DOHH2 (cell line): ENCODE results near the gene AHRR.

Experiments used
- H3F3A ChIP-seq: fragments of 200-600 bp; sonication (generic), shearing (Covaris generic); 2 replicates; pipeline ENCODE4 v1.6.0; 2016; ENCODE audit warnings: antibody characterized with exemption, mild to moderate bottlenecking; ENCODE audit not compliant: control insufficient read depth, insufficient read depth
- H3K27ac ChIP-seq: fragments of 200-600 bp; sonication (generic); 2 replicates; pipeline ENCODE4 v1.5.1; 2014; ENCODE audit warnings: low read depth, mild to moderate bottlenecking, low read length, moderate library complexity
- H3K27me3 ChIP-seq: fragments of 200-600 bp; sonication (generic); 2 replicates; pipeline ENCODE4 v1.6.1; 2014; ENCODE audit warnings: mild to moderate bottlenecking, low read length, mixed read lengths; ENCODE audit not compliant: control insufficient read depth
- H3K36me3 ChIP-seq: fragments of 200-600 bp; sonication (generic); 2 replicates; pipeline ENCODE4 v1.6.1; 2014; ENCODE audit warnings: mild to moderate bottlenecking, low read length, moderate library complexity, mixed read lengths; ENCODE audit not compliant: control insufficient read depth
- H3K4me1 ChIP-seq: fragments of 200-600 bp; sonication (generic); 2 replicates; pipeline ENCODE4 v1.6.1; 2014; ENCODE audit warnings: mild to moderate bottlenecking, low read length, mixed read lengths; ENCODE audit not compliant: control insufficient read depth
- H3K4me2 ChIP-seq: fragments of 200-600 bp; sonication (generic); 2 replicates; pipeline ENCODE4 v1.6.0; 2014; ENCODE audit warnings: mild to moderate bottlenecking, low read length, moderate library complexity
- H3K4me3 ChIP-seq: fragments of 200-600 bp; sonication (generic); 2 replicates; pipeline ENCODE4 v1.5.1; 2014; ENCODE audit warnings: mild to moderate bottlenecking, low read length, mixed read lengths
- H3K79me2 ChIP-seq: fragments of 200-600 bp; sonication (generic); 2 replicates; pipeline ENCODE4 v1.6.1; 2014; ENCODE audit warnings: mild to moderate bottlenecking, low read length, mixed read lengths; ENCODE audit not compliant: control insufficient read depth
- H3K9me2 ChIP-seq: fragments of 200-600 bp; sonication (generic); replicated peaks from 2 replicates; pipeline ENCODE4 v1.6.1; 2014; ENCODE audit warnings: mild to moderate bottlenecking, low read length, mixed read lengths; ENCODE audit not compliant: control insufficient read depth
- H3K9me3 ChIP-seq: fragments of 200-600 bp; sonication (generic); 2 replicates; pipeline ENCODE4 v1.6.1; 2014; ENCODE audit warnings: antibody characterized with exemption, low read length, mixed read lengths; ENCODE audit not compliant: control insufficient read depth, insufficient read depth
- H4K20me1 ChIP-seq: fragments of 200-600 bp; sonication (generic); 2 replicates; pipeline ENCODE4 v1.6.0; 2014; ENCODE audit warnings: low read depth, mild to moderate bottlenecking, antibody characterized with exemption, low read length, moderate library complexity; ENCODE audit not compliant: control insufficient read depth, insufficient read depth
- CTCF ChIP-seq: fragments of 200-600 bp; sonication (generic); IDR thresholded peaks from one replicate; pipeline ENCODE4 v1.5.1; 2014; ENCODE audit warnings: antibody characterized with exemption, mild to moderate bottlenecking, low read depth, low read length; ENCODE audit not compliant: poor library complexity, severe bottlenecking
- EZH2phosphoT487 ChIP-seq: fragments of 200-600 bp; sonication (generic); IDR thresholded peaks from 2 replicates; pipeline ENCODE4 v1.6.1; 2017; ENCODE audit warnings: borderline replicate concordance, mild to moderate bottlenecking, antibody characterized with exemption, low read length, moderate library complexity, mixed read lengths

Gene AHRR

GRCh38 chr5:376799-377325 is 55.3 kb downstream of the AHRR start:
- H3K79me2 ChIP-seq = peaks cover 32% of the 10 kb centered on the region
- no peak overlapping the region for H3K4me3 ChIP-seq
- peaks cover 80% of the 10 kb centered on the region for H3K4me1 ChIP-seq
- TF ChIP-seq EZH2phosphoT487 (no peak), CTCF (no peak)
- no peaks in the 10 kb centered on the region for H4K20me1 ChIP-seq
- no peaks in the 10 kb centered on the region for H3K9me2 ChIP-seq
- H3K36me3 ChIP-seq = peaks cover 69% of the 10 kb centered on the region
- H3K9me3 ChIP-seq = peaks cover 15% of the 10 kb centered on the region
- peak overlapping the region; percentile 46; the same call in 1 of the 2 replicates for H3K4me2 ChIP-seq
- peak overlapping the region; percentile 84 for H3K27ac ChIP-seq
- H3K27me3 ChIP-seq = no peaks in the 10 kb centered on the region
- H3F3A ChIP-seq = peaks cover 10% of the 10 kb centered on the region; the same call in 1 of the 2 replicates

- no peak for TF ChIP-seq EZH2phosphoT487
- no peak for TF ChIP-seq CTCF
- Histone ChIP-seq H3K4me1 (peaks cover 78% of the 10 kb centered on the region), H3K27ac (peak overlapping the region; percentile 84)
Observed at GRCh38 chr5:377326-377981, 55.9 kb downstream of the AHRR start.

GRCh38 chr5:378301-378891 is 56.9 kb downstream of the AHRR start:
- peak overlapping the region; percentile 46 for H3K4me2 ChIP-seq
- TF ChIP-seq EZH2phosphoT487 (no peak), CTCF (no peak)
- H3F3A ChIP-seq = peaks cover 16% of the 10 kb centered on the region; the same call in 1 of the 2 replicates
- H3K36me3 ChIP-seq = peaks cover 66% of the 10 kb centered on the region
- no peaks in the 10 kb centered on the region for H3K9me2 ChIP-seq
- H4K20me1 ChIP-seq = no peaks in the 10 kb centered on the region
- no peaks in the 10 kb centered on the region for H3K27me3 ChIP-seq
- H3K79me2 ChIP-seq = peaks cover 21% of the 10 kb centered on the region
- peaks cover 69% of the 10 kb centered on the region for H3K4me1 ChIP-seq
- no peak overlapping the region for H3K4me3 ChIP-seq
- H3K27ac ChIP-seq = peak overlapping the region; percentile 84
- H3K9me3 ChIP-seq = peaks cover 20% of the 10 kb centered on the region

More at GRCh38 chr5:377326-377981, 55.9 kb downstream of the AHRR start:
- Histone ChIP-seq H3K9me3 (peaks cover 20% of the 10 kb centered on the region), H3K9me2 (no peaks in the 10 kb centered on the region), H3K79me2 (peaks cover 30% of the 10 kb centered on the region), H3K4me3 (no peak overlapping the region), H3K36me3 (peaks cover 69% of the 10 kb centered on the region), H3K4me2 (peak overlapping the region; percentile 46), H3K27me3 (no peaks in the 10 kb centered on the region), H4K20me1 (no peaks in the 10 kb centered on the region), H3F3A (peaks cover 14% of the 10 kb centered on the region; the same call in 1 of the 2 replicates)
